ENCODE measurements around the gene MCAT. TPM values are rescaled to one million over a fixed set of nuclear protein-coding genes. Genes with fewer than 3 reads are reported as not detected.

The MCAT gene
- total and polyA plus RNA-seq, 2 donors (not counting 1 experiment from before 2014, with no cell fraction given) = 8.4 to 10.1 TPM

GRCh38 chr22:43092085-43092484 lies 51.1 kb downstream of the MCAT start:
- H4K20me1 ChIP-seq (ENCODE audit: control insufficient read depth, insufficient read depth, low read length, poor library complexity, severe bottlenecking) = no peaks in the 10 kb centered on the region
- no peaks in the 10 kb centered on the region for H3K79me2 ChIP-seq (ENCODE audit: control insufficient read depth, insufficient read depth, low read length)
- H3K27ac Mint-ChIP-seq = no peak overlapping the region
- ATAC-seq (ENCODE audit: low read depth) (no peak), DNase-seq (no peak)
- H3K4me1 Mint-ChIP-seq = peaks cover 18% of the 10 kb centered on the region
- no peak overlapping the region for H3K4me3 ChIP-seq (ENCODE audit: control extremely low read depth in 1 of 5, extremely low read depth in 1 of 5, insufficient read depth in 1 of 5, low read depth in 2 of 5, low read length in 4 of 5)
- peaks cover 4 to 24% of the 10 kb centered on the region in 2 donors for H3K4me1 ChIP-seq (ENCODE audit: control insufficient read depth in 2 of 2, insufficient read depth in 2 of 2, low read length in 2 of 2)
- H3K36me3 ChIP-seq (replicated peaks in 1 of 2; ENCODE audit: control extremely low read depth in 1 of 2, control insufficient read depth in 1 of 2, extremely low read depth in 1 of 2, insufficient read depth in 2 of 2, low read length in 1 of 2) = no peaks in the 10 kb centered on the region
- no peak overlapping the region for H3K9ac ChIP-seq (ENCODE audit: low read length)
- H3K9me3 ChIP-seq (ENCODE audit: control extremely low read depth in 1 of 3, control insufficient read depth in 2 of 3, insufficient read depth in 1 of 3, low read length in 2 of 3) = peaks cover 0 to 16% (median 5%) of the 10 kb centered on the region in 3 donors
- H2AFZ ChIP-seq (ENCODE audit: insufficient read depth, low read depth, low read length, poor library complexity, severe bottlenecking) = peak overlapping the region; percentile 43
- H3K27me3 Mint-ChIP-seq = no peaks in the 10 kb centered on the region
- CTCF ChIA-PET = interaction anchor here (0.7 to 1.6 kb wide), 2 partner anchors 311 to 1425 kb away, joined by 3 read pairs; no protein-coding TSS in a partner anchor
- H3K9me3 Mint-ChIP-seq (ENCODE audit: insufficient read depth) = peaks cover 6% of the 10 kb centered on the region
- WGBS (ENCODE audit: insufficient coverage) = 34% methylated on average over 8 of the region's 9 CpGs
- POLR2A ChIA-PET = interaction anchor here (0.7 kb wide), 1 partner anchor 47 kb away, joined by 6 read pairs; no protein-coding TSS in a partner anchor
- no peaks in the 10 kb centered on the region for H3K27me3 ChIP-seq (replicated peaks in 1 of 4; ENCODE audit: control extremely low read depth in 1 of 4, control insufficient read depth in 3 of 4, insufficient read depth in 4 of 4, low read length in 3 of 4)
- intact Hi-C loops (cut with micrococcal nuclease) = no loop called here
- H3K4me2 ChIP-seq (replicated peaks; ENCODE audit: low read depth, low read length, poor library complexity, severe bottlenecking) = no peak overlapping the region
- H3K27ac ChIP-seq (ENCODE audit: low read length in 2 of 2) = no peak overlapping the region
- no peak overlapping the region for H3K4me3 Mint-ChIP-seq
- TF ChIP-seq CTCF (IDR thresholded peaks at IDR 0.05) = no peak
- TF ChIP-seq EZH2 (IDR thresholded peaks at IDR 0.05; ENCODE audit: borderline replicate concordance, insufficient read depth, low read depth, low read length, poor library complexity, severe bottlenecking) = no peak

GRCh38 chr22:43090130-43090789 lies 52.9 kb downstream of the MCAT start:
- peak; percentile 62 for DNase-seq
- ChIA-PET POLR2A (interaction anchor here (0.7 to 1.3 kb wide), 2 partner anchors 437 to 476 kb away, joined by 4 to 8 read pairs; no protein-coding TSS in a partner anchor), CTCF (interaction anchor here (0.8 to 1.1 kb wide), 3 partner anchors 12 to 228 kb away, joined by 3 to 5 read pairs (median 4); no protein-coding TSS in a partner anchor)
- TF ChIP-seq EZH2 (IDR thresholded peaks at IDR 0.05; ENCODE audit: borderline replicate concordance, insufficient read depth, low read depth, low read length, poor library complexity, severe bottlenecking) (no peak), CTCF (IDR thresholded peaks at IDR 0.05) (peak; percentile 19)
- no peak overlapping the region for H3K9ac ChIP-seq (ENCODE audit: low read length)
- no peaks in the 10 kb centered on the region for H3K9me3 Mint-ChIP-seq (ENCODE audit: insufficient read depth)
- H3K36me3 ChIP-seq (replicated peaks in 1 of 2; ENCODE audit: control extremely low read depth in 1 of 2, control insufficient read depth in 1 of 2, extremely low read depth in 1 of 2, insufficient read depth in 2 of 2, low read length in 1 of 2) = no peaks in the 10 kb centered on the region
- H3K27me3 Mint-ChIP-seq = no peaks in the 10 kb centered on the region
- ATAC-seq (ENCODE audit: low read depth) = peak; percentile 26
- H3K4me3 ChIP-seq (ENCODE audit: control extremely low read depth in 1 of 5, extremely low read depth in 1 of 5, insufficient read depth in 1 of 5, low read depth in 2 of 5, low read length in 4 of 5) = no peak overlapping the region
- no peak overlapping the region for H3K4me2 ChIP-seq (replicated peaks; ENCODE audit: low read depth, low read length, poor library complexity, severe bottlenecking)
- no peak overlapping the region for H3K27ac ChIP-seq (ENCODE audit: low read length in 2 of 2)
- no peaks in the 10 kb centered on the region for H4K20me1 ChIP-seq (ENCODE audit: control insufficient read depth, insufficient read depth, low read length, poor library complexity, severe bottlenecking)
- no peaks in the 10 kb centered on the region for H3K9me3 ChIP-seq (ENCODE audit: control extremely low read depth in 1 of 3, control insufficient read depth in 2 of 3, insufficient read depth in 1 of 3, low read length in 2 of 3)
- H3K4me1 ChIP-seq (ENCODE audit: control insufficient read depth in 2 of 2, insufficient read depth in 2 of 2, low read length in 2 of 2) = peaks cover 4 to 24% of the 10 kb centered on the region in 2 donors
- H3K4me3 Mint-ChIP-seq = peak overlapping the region; percentile 93
- no peak overlapping the region for H2AFZ ChIP-seq (ENCODE audit: insufficient read depth, low read depth, low read length, poor library complexity, severe bottlenecking)
- no peaks in the 10 kb centered on the region for H3K79me2 ChIP-seq (ENCODE audit: control insufficient read depth, insufficient read depth, low read length)
- no peak overlapping the region for H3K27ac Mint-ChIP-seq
- intact Hi-C loops (cut with micrococcal nuclease) = no loop called here
- H3K4me1 Mint-ChIP-seq = peaks cover 18% of the 10 kb centered on the region
- 47% methylated on average over 5 of the region's 6 CpGs for WGBS (ENCODE audit: insufficient coverage)
- H3K27me3 ChIP-seq (replicated peaks in 1 of 4; ENCODE audit: control extremely low read depth in 1 of 4, control insufficient read depth in 3 of 4, insufficient read depth in 4 of 4, low read length in 3 of 4) = no peaks in the 10 kb centered on the region
